GM18870 (cell line): ENCODE data around the gene ZNF74.
"Not testable (repeated sequence)": the region's sequence is repeated elsewhere in the genome, so short reads cannot be mapped to it uniquely, and the experiment has no call there.

Source experiments
- ATAC-seq: cut with Tn5 transposase; IDR thresholded peaks from one replicate; pipeline ENCODE4 v1.9.1; 2021; ENCODE audit warnings: moderate library complexity; ENCODE audit not compliant: unreplicated experiment

The ZNF74 gene

DNA sequence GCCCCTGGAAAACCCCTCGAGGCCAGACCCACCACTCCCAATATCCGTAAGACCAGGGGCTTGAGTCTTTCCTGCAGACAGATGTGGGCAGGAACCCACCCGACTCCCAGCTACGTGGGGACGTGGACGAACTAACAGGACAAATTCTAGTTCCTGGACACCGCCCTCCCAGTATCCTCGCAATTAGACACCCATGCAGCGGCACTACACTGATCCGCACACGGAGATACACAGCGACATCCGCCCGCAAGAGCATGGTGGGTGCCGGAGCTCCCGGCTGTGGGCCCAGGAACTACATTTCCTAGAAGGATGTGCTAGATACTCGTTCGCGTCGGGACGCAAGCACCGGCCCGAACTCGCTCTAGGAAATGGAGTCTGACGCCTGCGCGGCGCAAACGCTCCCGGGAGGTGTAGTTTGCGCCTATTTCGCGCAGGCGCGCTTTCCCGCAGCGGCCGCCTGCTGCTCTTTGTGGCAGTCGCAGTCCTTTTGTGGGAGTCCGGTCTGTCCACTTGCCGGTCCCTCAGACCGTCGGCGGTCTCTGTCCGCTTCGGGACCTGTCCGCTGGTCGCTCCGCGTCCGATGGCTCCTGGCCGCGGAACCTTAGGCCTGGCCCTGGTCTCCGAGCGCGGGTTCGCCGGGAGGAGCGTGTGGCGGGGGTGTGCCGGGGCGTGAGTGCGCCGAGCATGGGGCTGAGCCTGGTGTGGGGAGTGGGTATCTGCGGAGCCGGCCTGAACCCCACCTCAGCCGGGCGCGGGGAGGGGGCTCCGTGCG, at the start of gene ZNF74:
Gene ZNF74 (plus strand): TSS at position 447 of the 772 bp plus-strand sequence. CDS start 478 bp downstream, outside the sequence.
- no peak for ATAC-seq

GRCh38 chr22:20346553-20346952, 47.4 kb upstream of the ZNF74 start:
- ATAC-seq, result not testable (repeated sequence)

DNA sequence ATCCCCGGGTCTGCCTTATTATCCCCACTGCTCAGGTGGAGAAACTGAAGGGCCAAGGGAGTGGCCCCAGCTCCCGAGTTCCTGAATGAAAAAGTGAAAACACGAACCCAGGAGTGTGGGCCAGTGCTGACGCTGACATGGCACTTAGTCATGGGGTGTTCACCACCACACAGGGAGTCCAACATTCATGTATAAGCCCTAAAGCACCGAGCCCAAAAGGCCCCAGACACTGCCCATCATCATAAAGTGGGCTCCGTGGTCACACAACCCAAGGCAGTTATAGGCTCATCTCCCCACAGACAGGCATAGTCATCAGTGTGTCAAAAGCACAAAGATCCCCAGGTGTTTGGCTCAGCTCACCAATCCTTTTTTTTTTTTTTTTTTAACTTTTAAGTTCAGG, 41.4 kb upstream of the ZNF74 start:
- not testable (repeated sequence) for ATAC-seq

DNA sequence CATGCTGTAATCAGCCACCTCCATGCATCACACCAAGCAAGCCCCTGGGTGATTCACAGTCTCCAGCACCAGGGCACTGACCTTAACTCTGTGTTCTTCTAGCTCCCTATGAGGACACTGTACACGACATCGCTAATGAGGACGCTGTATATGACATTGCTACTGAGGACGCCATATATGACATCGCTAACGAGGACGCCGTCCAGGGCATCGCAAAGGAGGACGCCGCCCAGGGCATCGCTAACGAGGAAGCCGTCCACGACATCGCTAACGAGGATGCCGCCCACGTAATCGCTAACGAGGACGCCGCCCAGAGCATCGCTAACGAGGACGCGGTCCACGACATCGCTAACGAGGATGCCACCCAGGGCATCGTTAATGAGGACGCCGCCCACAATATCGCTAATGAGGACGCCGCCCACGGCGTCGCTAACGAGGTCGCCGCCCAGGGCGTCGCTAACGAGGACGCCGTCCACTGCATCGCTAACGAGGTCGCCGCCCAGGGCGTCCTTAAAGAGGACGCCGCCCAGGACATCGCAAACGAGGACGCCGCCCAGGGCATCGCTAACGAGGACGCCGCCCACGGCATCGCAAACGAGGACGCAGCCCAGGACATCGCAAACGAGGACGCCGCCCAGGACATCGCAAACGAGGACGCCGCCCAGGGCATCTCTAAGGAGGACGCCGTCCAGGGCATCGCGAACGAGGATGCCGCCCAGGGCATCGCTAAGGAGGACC, 39.5 kb upstream of the ZNF74 start:
- ATAC-seq, result no peak

DNA sequence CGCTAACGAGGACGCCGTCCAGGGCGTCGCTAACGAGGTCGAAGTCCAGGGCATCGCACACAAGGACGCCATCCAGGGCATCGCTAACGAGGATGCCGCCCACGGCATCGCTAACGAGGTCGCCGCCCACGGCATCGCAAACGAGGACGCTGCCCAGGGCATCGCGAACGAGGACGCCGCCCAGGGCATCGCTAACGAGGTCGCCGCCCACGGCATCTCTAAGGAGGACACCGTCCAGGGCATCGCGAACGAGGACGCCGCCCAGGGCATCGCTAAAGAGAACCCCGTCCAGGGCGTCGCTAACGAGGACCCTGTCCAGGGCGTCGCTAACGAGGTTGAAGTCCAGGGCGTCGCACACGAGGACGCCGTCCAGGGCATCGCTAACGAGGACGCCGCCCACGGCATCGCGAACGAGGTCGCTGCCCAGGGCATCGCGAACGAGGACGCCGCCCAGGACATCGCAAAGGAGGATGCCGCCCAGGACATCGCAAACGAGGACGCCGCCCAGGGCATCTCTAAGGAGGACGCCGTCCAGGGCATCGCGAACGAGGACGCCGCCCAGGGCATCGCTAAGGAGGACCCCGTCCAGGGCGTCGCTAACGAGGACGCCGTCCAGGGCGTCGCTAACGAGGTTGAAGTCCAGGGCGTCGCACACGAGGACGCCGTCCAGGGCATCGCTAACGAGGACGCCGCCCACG, 37.9 kb upstream of the ZNF74 start:
- ATAC-seq, result not testable (repeated sequence)

DNA sequence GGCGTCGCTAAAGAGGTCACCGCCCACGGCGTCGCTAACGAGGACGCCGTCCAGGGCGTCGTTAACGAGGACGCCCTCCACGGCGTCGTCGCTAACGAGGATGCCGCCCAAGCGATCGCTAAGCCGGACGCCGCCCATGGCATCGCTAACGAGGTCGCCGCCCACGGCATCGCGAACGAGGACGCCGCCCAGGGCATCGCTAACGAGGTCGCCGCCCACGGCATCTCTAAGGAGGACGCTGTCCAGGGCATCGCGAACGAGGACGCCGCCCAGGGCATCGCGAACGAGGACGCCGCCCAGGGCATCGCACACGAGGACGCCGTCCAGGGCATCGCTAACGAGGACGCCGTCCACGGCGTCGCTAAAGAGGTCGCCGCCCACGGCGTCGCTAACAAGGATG, 37.0 kb upstream of the ZNF74 start:
- ATAC-seq, result not testable (repeated sequence)

- ATAC-seq, result not testable (repeated sequence)
Measured at GRCh38 chr22:20357967-20358366, 36.0 kb upstream of the ZNF74 start.

DNA sequence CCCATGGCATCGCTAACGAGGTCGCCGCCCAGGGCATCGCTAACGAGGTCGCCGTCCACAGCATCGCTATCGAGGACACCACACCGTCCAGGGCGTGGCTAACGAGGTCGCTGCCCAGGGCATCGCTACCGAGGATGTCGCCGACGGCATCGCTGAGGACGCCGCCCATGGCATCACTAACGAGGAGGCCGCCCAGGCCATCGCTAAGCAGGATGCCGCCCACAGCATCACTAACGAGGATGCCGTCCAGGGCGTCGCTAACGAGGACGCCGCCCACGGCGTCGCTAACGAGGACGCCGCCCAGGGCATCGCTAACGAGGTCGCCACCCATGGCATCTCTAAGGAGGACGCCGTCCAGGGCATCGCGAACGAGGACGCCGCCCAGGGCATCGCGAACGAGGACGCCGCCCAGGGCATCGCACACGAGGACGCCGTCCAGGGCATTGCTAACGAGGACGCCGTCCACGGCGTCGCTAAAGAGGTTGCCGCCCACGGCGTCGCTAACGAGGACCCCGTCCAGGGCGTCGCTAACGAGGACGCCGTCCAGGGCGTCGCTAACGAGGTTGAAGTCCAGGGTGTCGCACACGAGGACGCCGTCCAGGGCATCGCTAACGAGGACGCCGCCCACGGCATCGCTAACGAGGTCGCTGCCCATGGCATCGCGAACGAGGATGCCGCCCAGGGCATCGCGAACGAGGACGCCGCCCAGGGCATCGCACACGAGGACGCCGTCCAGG, 35.3 kb upstream of the ZNF74 start:
- ATAC-seq, result not testable (repeated sequence)

DNA sequence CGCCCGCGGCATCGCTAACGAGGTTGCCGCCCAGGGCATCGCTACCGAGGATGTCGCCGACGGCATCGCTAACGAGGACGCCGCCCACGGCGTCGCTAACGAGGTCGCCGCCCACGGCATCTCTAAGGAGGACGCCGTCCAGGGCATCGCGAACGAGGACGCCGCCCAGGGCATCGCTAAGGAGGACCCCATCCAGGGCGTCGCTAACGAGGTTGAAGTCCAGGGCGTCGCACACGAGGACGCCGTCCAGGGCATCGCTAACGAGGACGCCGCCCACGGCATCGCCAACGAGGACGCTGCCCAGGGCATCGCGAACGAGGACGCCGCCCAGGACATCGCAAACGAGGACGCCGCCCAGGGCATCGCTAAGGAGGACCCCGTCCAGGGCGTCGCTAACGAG, 33.7 kb upstream of the ZNF74 start:
- not testable (repeated sequence) for ATAC-seq

GRCh38 chr22:20360866-20361751, 32.8 kb upstream of the ZNF74 start:
- ATAC-seq, result not testable (repeated sequence)

DNA sequence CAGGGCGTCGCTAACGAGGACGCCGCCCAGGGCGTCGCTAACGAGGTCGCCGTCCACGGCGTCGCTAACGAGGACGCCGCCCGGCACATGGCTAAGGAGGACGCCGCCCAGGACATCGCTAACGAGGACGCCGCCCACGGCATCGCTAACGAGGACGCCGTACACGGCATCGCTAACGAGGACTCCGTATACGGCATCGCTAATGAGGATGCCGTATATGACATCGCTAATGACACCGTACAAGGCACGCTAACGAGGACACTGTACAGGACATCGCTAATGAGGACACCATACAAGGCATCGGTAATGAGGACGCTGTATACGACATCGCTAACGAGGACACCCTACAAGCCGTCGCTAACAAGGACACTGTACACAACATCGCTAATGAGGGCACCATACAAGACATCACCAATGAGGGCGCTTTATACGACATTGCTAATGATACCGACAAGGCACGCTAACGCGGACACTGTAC, 32.2 kb upstream of the ZNF74 start:
- ATAC-seq, result not testable (repeated sequence)

DNA sequence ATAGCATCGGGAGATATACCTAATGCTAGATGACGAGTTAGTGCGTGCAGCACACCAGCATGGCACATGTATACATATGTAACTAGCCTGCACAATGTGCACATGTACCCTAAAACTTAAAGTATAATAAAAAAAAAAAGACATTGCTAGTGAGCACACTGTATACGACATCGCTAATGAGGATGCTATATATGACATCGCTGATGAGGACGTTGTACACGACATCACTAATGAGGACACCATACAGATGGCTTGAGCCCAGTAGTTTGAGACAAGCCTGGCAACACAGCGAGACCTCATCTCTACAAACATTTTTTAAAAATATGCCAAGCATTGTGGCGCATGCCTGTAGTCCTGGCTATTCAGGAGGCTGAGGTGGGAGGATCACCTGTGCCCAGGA, 31.5 kb upstream of the ZNF74 start:
- ATAC-seq, result not testable (repeated sequence)

DNA sequence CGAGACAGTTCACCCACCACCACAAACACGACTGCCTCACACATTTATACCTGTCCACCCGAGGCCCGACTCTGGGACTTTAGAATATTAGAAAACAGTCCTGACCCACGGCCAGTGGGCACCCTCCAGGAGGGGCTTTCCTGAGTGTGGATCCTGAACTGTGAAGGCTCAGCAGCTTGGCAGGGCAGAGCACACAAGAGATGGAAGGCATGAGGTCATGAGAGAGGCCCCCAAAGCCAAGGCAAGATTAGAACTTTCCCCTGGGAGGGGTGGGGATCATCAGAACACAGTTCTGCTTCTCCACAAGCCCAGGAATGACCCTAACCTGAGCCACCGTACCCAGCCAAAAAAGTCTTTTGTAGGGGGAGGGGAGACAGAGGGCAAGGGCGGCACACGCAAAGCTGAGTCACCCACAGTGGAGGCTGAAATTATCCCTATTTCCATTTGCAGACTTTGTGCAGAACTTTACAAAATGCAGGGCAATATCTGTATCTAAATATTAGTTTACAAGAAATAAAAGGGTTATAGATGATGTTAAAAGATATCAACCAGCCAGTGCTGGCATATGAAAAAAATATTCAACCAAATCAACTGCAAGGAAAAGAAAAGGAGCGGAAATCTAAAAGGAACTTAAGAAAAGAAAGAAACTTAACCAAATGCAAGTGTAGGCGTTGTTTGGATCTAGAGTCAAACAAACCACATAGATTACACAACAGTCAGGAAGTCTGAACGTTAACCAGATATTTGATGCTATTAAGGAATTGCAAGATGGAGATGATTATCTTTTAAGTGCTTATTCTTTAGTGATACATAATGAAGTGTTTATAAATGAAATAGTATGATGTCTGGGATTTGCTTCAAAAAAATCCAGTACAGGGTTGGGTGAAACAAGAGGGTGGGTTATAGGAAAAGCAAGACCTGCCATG, 29.4 kb upstream of the ZNF74 start:
- not testable (repeated sequence) for ATAC-seq

DNA sequence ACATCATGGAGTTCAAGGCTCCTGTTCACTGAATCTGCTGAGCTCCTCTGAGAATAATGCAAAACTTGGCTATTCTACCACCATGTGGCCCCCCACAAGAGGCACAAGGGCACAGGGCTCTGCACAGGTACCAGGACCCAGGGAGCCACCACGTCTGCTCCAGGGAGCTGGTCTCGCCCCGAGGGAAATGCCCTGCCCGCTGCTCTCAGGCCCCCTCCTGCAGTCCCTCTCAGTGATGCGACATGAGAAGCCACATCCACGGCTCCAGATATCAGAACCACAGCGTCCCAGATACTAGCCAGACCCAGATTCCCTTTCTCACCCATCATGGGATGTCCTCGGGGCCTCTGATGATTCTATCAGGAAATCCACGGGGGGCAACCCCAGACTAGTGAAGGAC, 27.1 kb upstream of the ZNF74 start:
- not testable (repeated sequence) for ATAC-seq

- ATAC-seq, result not testable (repeated sequence)
Measured at GRCh38 chr22:20368875-20369274, 25.1 kb upstream of the ZNF74 start.

GRCh38 chr22:20371687-20372086, 22.3 kb upstream of the ZNF74 start:
- not testable (repeated sequence) for ATAC-seq

DNA sequence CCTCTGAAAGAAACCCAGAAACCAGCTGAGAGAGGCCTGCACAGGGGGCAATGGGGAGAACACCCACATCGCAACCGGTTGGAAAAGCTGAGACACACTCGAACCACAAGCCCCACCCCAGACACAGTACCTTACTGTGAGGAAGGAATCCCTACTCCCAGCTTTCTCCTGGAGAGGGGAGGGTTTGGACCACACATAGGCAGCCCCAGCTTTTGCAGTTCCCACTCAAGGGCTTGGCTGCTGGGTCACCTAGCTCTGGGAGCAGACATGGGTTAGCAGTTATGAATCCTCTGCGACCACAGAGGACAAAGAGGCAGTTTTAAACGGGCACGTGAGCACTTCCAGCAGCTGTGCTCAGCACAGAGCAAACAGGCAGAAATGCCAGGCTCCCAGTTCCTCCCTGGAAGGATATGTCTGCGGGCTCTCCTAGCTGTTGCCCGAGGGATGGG, 21.5 kb upstream of the ZNF74 start:
- ATAC-seq, result not testable (repeated sequence)

GRCh38 chr22:20373195-20373706, 20.7 kb upstream of the ZNF74 start:
- not testable (repeated sequence) for ATAC-seq
